Fibroblast of the aortic adventitia (primary cell): ENCODE data around the gene DNAH17. TPM values are rescaled to one million over a fixed set of nuclear protein-coding genes. Genes with fewer than 3 reads are reported as not detected.

ENCODE experiments used
- DNase-seq: peaks from one replicate; pipeline ENCODE4 v3.0.0-alpha.2; 2010; ENCODE audit warnings: low read depth
- H3K4me3 ChIP-seq: 2 replicates; pipeline ENCODE4 v1.5.1; 2011; ENCODE audit warnings: low read depth, mild to moderate bottlenecking, control low read depth, low read length, moderate library complexity
- CTCF ChIP-seq: IDR thresholded peaks from 2 replicates; pipeline ENCODE4 v1.5.1; 2011; ENCODE audit warnings: mild to moderate bottlenecking, low read length, control low read depth, inconsistent platforms; ENCODE audit not compliant: insufficient read depth
- total RNA-seq: library from RNA; depleted of rRNA; stranded (reverse); fragments of >200 nt; gene quantifications from 2 replicates; pipeline ENCODE4 v1.2.3, GENCODE V29; 2012; ENCODE audit warnings: low replicate concordance

DNAH17 gene
- total RNA-seq, 1 donor = not detected

GRCh38 chr17:78397681-78398101, 179.5 kb downstream of the DNAH17 start:
- H3K4me3 ChIP-seq = no peak overlapping the region
- DNase-seq = peak; percentile 64
- TF ChIP-seq CTCF = no peak

- DNase-seq = peak; percentile 57
- TF ChIP-seq CTCF = no peak
- H3K4me3 ChIP-seq = no peak overlapping the region
These were observed 180.5 kb downstream of the DNAH17 start for GRCh38 chr17:78396441-78397337.

- DNase-seq = no peak
- TF ChIP-seq CTCF = no peak
- H3K4me3 ChIP-seq = no peak overlapping the region
These were observed 182.0 kb downstream of the DNAH17 start for GRCh38 chr17:78395155-78395554.

GRCh38 chr17:78394209-78394608, 183.0 kb downstream of the DNAH17 start:
- no peak for DNase-seq
- H3K4me3 ChIP-seq = no peak overlapping the region
- TF ChIP-seq CTCF = no peak

- no peak for DNase-seq
- no peak for TF ChIP-seq CTCF
- H3K4me3 ChIP-seq = no peak overlapping the region
These were observed 183.6 kb downstream of the DNAH17 start for GRCh38 chr17:78393575-78393974.

GRCh38 chr17:78392295-78392694, 184.9 kb downstream of the DNAH17 start:
- no peak for TF ChIP-seq CTCF
- no peak overlapping the region for H3K4me3 ChIP-seq
- no peak for DNase-seq
